WTC11 (cell line): ENCODE measurements around the gene PHLDB2.

Experiments
- ATF3 ChIP-seq: sonication (generic); formaldehyde crosslinking; conservative IDR thresholded peaks from 2 replicates; pipeline ENCODE4 v1.8.1; 2022; ENCODE audit warnings: mild to moderate bottlenecking, missing genetic modification reagents
- CREB1 ChIP-seq: sonication (generic); formaldehyde crosslinking; IDR thresholded peaks from 2 replicates; pipeline ENCODE4 v1.8.0; 2023; ENCODE audit warnings: mild to moderate bottlenecking, missing genetic modification reagents
- CTCF ChIP-seq: fragments of 200-600 bp; IDR thresholded peaks from 2 replicates; pipeline ENCODE4 v1.8.0; 2022; ENCODE audit warnings: antibody characterized with exemption
- E2F1 ChIP-seq: sonication (generic); formaldehyde crosslinking; IDR thresholded peaks from 2 replicates; pipeline ENCODE4 v1.8.0; 2022; ENCODE audit warnings: mild to moderate bottlenecking, missing genetic modification reagents
- E2F4 ChIP-seq: sonication (generic); formaldehyde crosslinking; IDR thresholded peaks from 2 replicates; pipeline ENCODE4 v1.8.1; 2022; ENCODE audit warnings: low read depth, mild to moderate bottlenecking, moderate library complexity, missing genetic modification reagents, borderline replicate concordance
- ELF4 ChIP-seq: sonication (generic); formaldehyde crosslinking; IDR thresholded peaks from 2 replicates; pipeline ENCODE4 v1.8.1; 2022; ENCODE audit warnings: low read depth, mild to moderate bottlenecking, moderate library complexity, missing genetic modification reagents
- NR2C2 ChIP-seq: sonication (generic); formaldehyde crosslinking; IDR thresholded peaks from 2 replicates; pipeline ENCODE4 v1.8.0; 2022; ENCODE audit warnings: mild to moderate bottlenecking, missing genetic modification reagents
- ZMAT4 ChIP-seq: fragments of 250-450 bp; sonication (Bioruptor Pico); IDR thresholded peaks from 2 replicates; pipeline ENCODE4 v1.9.0; 2021; ENCODE audit warnings: mild to moderate bottlenecking

GRCh38 chr3:112003321-112004080 lies 144.4 kb downstream of the PHLDB2 start:
- no peak for TF ChIP-seq E2F1
- TF ChIP-seq ZMAT4 (CRISPR knock-in tag), result no peak
- TF ChIP-seq NR2C2, result no peak
- no peak for TF ChIP-seq ELF4
- no peak for TF ChIP-seq CTCF
- TF ChIP-seq ATF3, result no peak
- no peak for TF ChIP-seq CREB1 (CRISPR knock-in tag)
- no peak for TF ChIP-seq E2F4 (CRISPR knock-in tag)
